HG03039 (cell line): ENCODE data around the gene ZBTB38.
A peak's percentile ranks its signal among the peaks of the same experiment; 100 is the strongest.

Experiments used
- ATAC-seq: cut with Tn5 transposase; IDR thresholded peaks from one replicate; pipeline ENCODE4 v1.9.1; 2021; ENCODE audit warnings: mild to moderate bottlenecking, moderate library complexity; ENCODE audit not compliant: unreplicated experiment

The ZBTB38 gene

GRCh38 chr3:141367038-141367730 lies 1.1 kb upstream of the ZBTB38 start:
- no peak for ATAC-seq

GRCh38 chr3:141368925-141369794 lies 856 bp downstream of the ZBTB38 start:
- ATAC-seq = no peak

- peak; percentile 78 for ATAC-seq
Measured at GRCh38 chr3:141370065-141370533, 1.8 kb downstream of the ZBTB38 start.

GRCh38 chr3:141371882-141372281 lies 3.6 kb downstream of the ZBTB38 start:
- no peak for ATAC-seq

GRCh38 chr3:141372656-141373055 lies 4.4 kb downstream of the ZBTB38 start:
- ATAC-seq = no peak

DNA sequence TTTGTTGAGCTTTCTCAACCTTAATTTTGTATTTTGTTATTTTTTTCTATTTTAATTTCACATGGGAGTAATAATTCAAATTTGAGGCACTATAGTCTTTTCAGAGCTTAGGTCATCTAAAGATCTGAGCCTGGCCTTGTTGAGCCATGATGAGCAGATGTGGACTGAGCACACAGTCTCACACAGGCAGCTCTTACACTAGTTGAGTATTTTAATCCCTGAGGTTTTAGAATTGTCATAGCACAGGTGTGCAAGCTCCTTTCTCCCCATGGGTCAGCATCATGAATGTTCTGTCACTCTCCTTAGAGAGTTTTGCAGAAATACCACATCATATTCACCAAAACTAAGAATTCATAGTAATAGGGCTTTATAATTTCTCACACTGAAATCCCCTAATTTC lies 4.9 kb downstream of the ZBTB38 start:
- ATAC-seq = no peak

DNA sequence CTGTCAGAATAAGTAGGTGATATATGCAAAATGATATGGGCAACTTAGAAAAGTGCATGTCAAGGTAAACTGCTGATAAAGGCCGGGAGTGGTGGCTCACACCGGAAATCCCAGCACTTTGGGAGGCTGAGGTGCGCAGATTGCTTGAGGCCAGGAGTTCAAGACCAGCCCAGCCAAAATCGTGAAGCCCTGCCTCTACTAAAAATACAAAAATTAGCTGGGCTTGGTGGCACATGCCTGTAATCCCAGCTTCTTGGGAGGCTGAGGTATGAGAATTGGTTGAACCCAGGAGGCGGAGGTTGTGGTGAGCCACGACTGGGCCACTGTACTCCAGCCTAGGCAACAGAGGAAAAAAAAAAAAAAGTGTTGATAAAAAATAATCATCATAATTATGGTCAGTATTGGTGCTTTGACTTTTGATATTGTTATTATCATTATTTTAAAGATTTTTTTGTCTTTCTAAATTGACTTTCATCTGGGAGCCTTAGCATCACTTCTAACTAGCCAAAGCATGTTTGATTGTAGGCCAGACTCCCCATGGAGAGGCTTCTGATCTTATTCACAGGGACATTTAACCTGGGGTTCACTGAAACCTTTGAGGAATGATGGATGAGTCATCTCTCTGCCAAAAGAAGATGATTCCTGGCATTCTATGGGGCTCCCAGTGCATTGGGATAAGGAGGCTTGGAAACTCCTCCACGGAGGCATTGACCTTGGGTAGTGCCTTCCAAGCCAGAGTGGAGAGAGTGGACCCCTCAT lies 5.6 kb downstream of the ZBTB38 start:
- no peak for ATAC-seq

DNA sequence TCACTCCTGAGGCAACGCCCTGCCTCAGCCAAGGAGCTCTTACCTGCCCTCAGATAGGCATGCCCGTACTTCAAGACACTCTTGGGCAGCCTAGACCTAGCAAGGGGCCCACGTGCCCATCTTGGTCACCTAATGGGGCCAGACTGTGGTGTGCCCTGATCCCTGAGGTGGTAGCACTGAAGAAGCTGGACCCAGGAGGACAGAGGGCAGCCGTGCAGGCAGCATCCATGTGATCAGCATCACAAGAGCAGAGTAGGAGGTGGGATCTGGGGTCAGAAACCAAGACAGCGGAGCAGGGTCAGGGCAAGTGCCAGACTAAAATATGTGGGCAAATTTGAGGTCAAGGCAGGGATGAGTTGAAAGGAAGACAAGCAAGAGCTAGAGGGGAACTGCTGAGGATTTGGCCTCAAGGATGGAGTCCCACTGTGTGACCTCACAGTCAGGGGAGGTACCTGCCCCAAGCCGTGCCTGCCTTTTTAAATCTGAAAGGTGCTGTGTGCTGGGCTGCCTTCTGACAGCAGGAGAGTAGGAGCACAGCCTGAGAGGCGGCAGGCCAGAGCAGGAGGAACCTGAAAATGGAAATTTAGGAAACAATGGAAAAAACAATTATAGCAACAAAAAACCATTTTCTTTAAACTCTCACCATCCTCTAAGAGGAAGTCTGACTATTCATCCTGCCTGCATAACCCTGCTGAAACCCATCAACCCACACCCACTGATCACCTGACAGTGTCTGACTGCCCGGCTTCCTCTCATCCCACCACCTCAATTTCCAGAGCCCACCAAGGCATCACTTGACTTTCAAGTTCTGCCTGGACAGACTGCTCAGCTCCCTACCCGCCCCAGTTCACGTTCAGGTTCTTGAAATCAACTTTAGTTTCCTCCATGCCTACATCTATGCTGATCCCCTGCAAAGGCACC lies 7.3 kb downstream of the ZBTB38 start:
- no peak for ATAC-seq

DNA sequence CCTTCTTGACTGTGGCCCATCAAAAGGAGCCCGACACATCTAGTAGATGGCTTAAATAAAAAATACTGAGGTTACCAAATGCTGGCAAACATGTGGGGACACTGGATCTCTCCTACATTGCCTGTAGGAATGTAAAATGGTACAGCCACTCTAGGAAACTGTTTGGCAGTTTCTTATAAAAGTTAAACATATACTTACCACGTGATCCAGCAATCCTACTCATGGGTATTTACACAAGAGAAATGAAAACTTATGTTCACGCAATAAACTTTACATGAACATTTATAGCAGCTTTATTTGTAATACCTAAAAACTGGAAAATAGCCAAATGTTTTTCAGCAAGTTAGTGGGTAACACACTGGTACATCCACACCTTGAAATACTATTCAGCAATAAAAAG lies 9.1 kb downstream of the ZBTB38 start:
- ATAC-seq = no peak

- no peak for ATAC-seq
Measured at GRCh38 chr3:141378556-141378955, 10.3 kb downstream of the ZBTB38 start.

- ATAC-seq = peak; percentile 35
Measured at GRCh38 chr3:141379250-141379966, 11.1 kb downstream of the ZBTB38 start.

- ATAC-seq = no peak
Measured at GRCh38 chr3:141380279-141380678, 12.0 kb downstream of the ZBTB38 start.

GRCh38 chr3:141380987-141381386 lies 12.7 kb downstream of the ZBTB38 start:
- ATAC-seq = peak; percentile 24

DNA sequence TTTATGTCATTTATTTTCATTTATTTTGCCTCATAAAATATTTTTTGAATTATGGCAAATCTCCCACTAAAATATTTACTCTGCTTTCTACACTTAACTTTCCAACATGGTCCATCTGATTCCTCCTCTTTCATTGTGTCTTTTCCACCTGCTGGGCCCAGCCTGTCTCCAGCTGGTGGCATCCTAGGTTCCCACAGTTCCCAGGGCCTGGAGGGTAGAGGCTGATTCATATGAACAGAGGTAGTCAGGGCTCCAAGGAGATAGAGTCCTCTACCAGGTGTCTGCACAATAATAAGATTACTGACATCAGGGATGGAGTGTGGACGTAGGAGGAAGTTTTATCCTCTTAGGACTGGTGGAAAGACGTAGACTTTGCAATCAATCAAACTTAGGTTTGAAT lies 14.3 kb downstream of the ZBTB38 start:
- ATAC-seq = no peak

DNA sequence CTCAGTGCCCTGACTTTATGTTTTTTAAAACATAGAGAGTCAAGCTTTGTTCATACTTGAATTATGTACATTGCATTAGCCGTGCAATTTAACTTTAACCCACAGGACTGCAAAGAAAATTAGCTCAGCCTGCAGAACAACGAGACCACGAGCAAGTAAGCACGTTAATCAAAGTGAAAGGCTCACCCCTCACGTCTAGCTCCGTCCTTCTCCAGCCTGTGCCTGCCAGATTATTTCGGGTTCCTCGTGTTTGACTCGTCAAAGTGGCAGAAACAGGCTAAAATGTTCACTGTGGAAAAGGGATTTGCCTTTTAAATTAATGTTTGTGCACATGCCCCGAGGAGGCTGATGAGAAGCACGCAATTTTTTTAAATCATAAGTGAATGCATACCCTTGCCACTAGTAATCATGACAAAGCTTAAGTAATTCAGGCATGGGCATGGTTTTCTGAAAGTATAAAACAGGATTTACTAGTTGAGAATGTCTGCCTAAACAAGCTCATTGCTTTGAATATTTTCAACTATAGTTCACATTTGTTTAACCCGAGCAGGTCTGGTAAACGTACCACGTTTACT lies 15.3 kb downstream of the ZBTB38 start:
- ATAC-seq = no peak

- no peak for ATAC-seq
Measured at GRCh38 chr3:141384157-141384556, 15.9 kb downstream of the ZBTB38 start.

- no peak for ATAC-seq
Measured at GRCh38 chr3:141384575-141384974, 16.3 kb downstream of the ZBTB38 start.

GRCh38 chr3:141385406-141386125 lies 17.3 kb downstream of the ZBTB38 start:
- ATAC-seq = no peak

DNA sequence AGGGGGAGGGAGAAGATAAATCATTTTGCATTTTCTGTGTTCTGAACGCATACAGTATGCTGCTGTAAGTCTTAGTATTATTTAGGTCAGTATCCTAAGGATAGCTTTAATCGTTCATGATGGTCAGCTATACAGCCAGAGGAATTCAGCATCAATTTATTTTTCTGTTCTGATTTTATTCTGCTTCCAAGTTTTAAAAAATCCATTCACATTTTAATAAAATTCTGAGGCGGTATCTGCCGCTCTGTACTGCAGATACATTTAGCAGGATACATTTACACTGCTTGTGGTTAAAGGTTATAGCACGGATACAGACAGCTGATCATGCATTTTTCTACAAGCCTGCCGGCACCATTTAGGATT lies 17.8 kb downstream of the ZBTB38 start:
- no peak for ATAC-seq
